A204.1 (cell line): ENCODE results near the gene SLC24A5.

Experiments
- FAIRE-seq: peaks from 2 replicates; lab custom pipeline; 2012; peaks lifted over from hg19 to GRCh38; lab: Jason Lieb, UNC

The SLC24A5 gene

DNA sequence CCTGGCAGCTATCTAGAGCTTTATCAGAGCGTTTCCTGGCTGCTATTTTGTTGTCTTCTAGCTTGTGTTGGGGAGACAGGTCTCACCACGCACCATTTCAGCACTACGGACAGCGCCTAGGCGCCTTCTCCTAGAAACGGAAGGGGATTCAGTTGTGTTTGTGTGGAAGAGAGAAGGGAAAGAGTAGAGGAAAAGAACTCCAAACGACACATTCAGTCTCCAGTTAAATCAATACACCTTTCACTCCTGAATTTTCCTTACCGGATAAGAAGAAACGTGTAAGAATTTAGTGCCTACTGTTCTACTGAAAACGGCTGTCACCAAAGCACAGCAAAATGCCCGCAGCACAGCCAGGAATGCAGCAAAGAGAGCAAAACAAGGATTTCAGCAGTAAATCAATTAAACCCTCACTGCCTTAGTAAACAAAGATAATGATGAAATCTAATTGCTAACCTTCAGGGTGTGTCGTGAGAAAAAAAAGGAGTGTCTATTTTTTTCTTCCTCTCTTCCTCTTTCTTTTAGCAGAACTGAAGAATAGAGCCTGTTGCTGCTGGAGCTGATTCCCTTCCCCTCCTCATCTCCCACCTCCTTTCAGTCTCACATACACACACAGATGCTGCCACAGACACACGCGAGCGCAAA, 70.3 kb downstream of the SLC24A5 start:
- FAIRE-seq = no peak

DNA sequence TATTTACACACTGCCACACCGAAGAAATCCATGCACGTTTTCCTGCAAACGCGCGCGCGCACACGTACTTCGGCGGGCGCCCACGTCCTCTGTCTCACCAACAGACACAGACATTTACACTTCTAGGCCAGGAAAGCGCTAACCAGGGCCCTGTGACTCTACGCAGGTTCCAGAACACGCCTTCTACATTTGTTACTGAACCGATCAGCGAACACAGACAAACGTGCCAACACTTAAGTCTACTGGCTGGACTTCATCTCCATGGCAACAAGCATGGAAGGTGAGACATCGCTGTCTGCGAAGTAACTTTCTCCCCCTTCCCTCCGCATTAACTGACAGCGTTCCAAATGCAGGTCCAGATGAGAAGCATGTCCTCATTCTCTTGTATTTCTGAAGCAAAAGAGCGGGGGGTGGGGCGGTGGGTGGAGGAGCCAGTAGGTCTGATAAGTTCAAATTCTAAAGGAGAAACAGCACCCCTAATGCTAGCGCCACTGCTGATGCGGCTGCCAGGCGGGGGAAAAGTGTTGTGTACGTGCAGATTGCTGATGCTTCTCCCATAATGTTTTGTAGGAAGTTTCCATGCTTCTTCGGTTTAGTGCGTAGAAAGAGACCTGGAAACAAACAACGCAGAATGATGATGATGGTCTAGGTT, 70.9 kb downstream of the SLC24A5 start, which contains the start of gene CTXN2:
Gene CTXN2 (plus strand): TSS at position 92 of the 652 bp plus-strand sequence. CDS start 9,636 bp downstream, outside the sequence.
- no peak for FAIRE-seq
